AG04449 (cell line): ENCODE results near the gene SPP2.

ENCODE experiments used
- CTCF ChIA-PET: fragments of 350-600 bp; formaldehyde crosslinking; extraction: SDS; loops from one replicate; lab custom pipeline; 2021; ENCODE audit warnings: antibody characterized with exemption; lab: Yijun Ruan, JAX
- POLR2A ChIA-PET: fragments of 400-600, 350-600 bp; formaldehyde crosslinking; extraction: SDS; loops from one replicate; lab custom pipeline; 2020; ENCODE audit warnings: antibody characterized with exemption, inconsistent platforms; lab: Yijun Ruan, JAX
- DNase-seq: peaks from one replicate; pipeline ENCODE4 v3.0.0-alpha.2; 2010; ENCODE audit warnings: low read depth, low spot score
- H3K4me3 ChIP-seq: 2 replicates; pipeline ENCODE4 v1.5.1; 2011; ENCODE audit warnings: low read depth, mild to moderate bottlenecking, control low read depth, low read length
- CTCF ChIP-seq: IDR thresholded peaks from one replicate; pipeline ENCODE4 v1.5.1; 2011; ENCODE audit warnings: mild to moderate bottlenecking, moderate library complexity, low read length, control low read depth, inconsistent platforms; ENCODE audit not compliant: insufficient read depth; ENCODE audit errors: missing control alignments

The SPP2 gene

GRCh38 chr2:234075518-234075915 is 25.0 kb downstream of the SPP2 start:
- DNase-seq, result no peak
- CTCF ChIA-PET, result no interaction called here
- POLR2A ChIA-PET, result no interaction called here
- no peak overlapping the region for H3K4me3 ChIP-seq
- no peak for TF ChIP-seq CTCF

GRCh38 chr2:234075947-234076346 is 25.4 kb downstream of the SPP2 start:
- TF ChIP-seq CTCF, result no peak
- POLR2A ChIA-PET, result no interaction called here

GRCh38 chr2:234076451-234076850 is 25.9 kb downstream of the SPP2 start:
- CTCF ChIA-PET, result interaction anchor here (1.6 kb wide), 1 partner anchor 469 kb away, joined by 3 read pairs; no protein-coding TSS in a partner anchor

More at GRCh38 chr2:234075947-234076346, 25.4 kb downstream of the SPP2 start:
- no peak for DNase-seq
- no peak overlapping the region for H3K4me3 ChIP-seq
- CTCF ChIA-PET, result interaction anchor here (1.6 kb wide), 1 partner anchor 469 kb away, joined by 3 read pairs; no protein-coding TSS in a partner anchor

GRCh38 chr2:234078129-234078528 is 27.6 kb downstream of the SPP2 start:
- CTCF ChIA-PET, result interaction anchor here (1.3 to 1.6 kb wide), 2 partner anchors 18 to 467 kb away, joined by 3 to 4 read pairs; no protein-coding TSS in a partner anchor
- no peak overlapping the region for H3K4me3 ChIP-seq
- DNase-seq, result no peak
- POLR2A ChIA-PET, result no interaction called here
- no peak for TF ChIP-seq CTCF

More at GRCh38 chr2:234076451-234076850, 25.9 kb downstream of the SPP2 start:
- H3K4me3 ChIP-seq, result no peak overlapping the region
- no peak for DNase-seq
- TF ChIP-seq CTCF, result no peak
- POLR2A ChIA-PET, result no interaction called here

GRCh38 chr2:234081970-234082822 is 31.7 kb downstream of the SPP2 start:
- CTCF ChIA-PET, result no interaction called here
- POLR2A ChIA-PET, result no interaction called here
- no peak for TF ChIP-seq CTCF
- no peak for DNase-seq
- no peak overlapping the region for H3K4me3 ChIP-seq

GRCh38 chr2:234083572-234084348 is 33.3 kb downstream of the SPP2 start:
- ChIA-PET POLR2A (no interaction called here), CTCF (no interaction called here)
- H3K4me3 ChIP-seq, result no peak overlapping the region
- no peak for TF ChIP-seq CTCF
- no peak for DNase-seq
